ENCODE data around the gene WFDC10B. TPM values are rescaled to one million over a fixed set of nuclear protein-coding genes. Genes with fewer than 3 reads are reported as not detected.

WFDC10B gene
- total RNA-seq, 1 experiment from 2014 or later, result not detected

DNA sequence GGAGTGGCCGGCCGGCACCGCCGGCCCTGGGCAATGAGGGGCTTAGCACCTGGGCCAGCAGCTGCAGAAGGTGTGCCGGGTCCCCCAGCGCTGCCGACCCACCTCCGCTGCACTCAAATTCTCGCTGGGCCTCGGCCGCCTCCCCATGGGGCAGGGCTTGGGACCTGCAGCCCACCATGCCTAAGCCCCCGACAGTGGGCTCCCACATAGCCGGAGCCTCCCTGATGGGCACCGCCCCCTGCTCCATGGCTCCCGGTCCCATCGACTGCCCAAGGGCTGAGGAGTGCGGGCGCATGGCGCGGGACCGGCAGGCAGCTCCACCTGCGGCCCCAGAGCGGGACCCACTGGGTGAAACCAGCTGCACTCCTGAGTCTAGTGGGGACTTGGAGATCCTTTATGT is 31.2 kb upstream of the WFDC10B start:
- Histone ChIP-seq H3K27ac (ENCODE audit: low read depth, low read length) (no peak overlapping the region), H3K36me3 (ENCODE audit: control insufficient read depth in 1 of 2, insufficient read depth in 2 of 2, low read length in 2 of 2) (no peaks in the 10 kb centered on the region), H3K9ac (ENCODE audit: low read length) (no peak overlapping the region), H4K20me1 (ENCODE audit: insufficient read depth) (no peaks in the 10 kb centered on the region), H3K4me2 (ENCODE audit: low read length) (no peak overlapping the region), H3K27me3 (ENCODE audit: insufficient read depth, low read length) (no peaks in the 10 kb centered on the region), H2AFZ (ENCODE audit: low read depth, low read length, poor library complexity, severe bottlenecking) (no peak overlapping the region), H3K4me3 (replicated peaks in 1 of 2; ENCODE audit: low read depth in 1 of 2, low read length in 2 of 2) (no peak overlapping the region), H3K4me1 (ENCODE audit: control insufficient read depth in 1 of 2, insufficient read depth in 2 of 2, low read length in 2 of 2) (no peaks in the 10 kb centered on the region), H3K9me3 (ENCODE audit: control insufficient read depth in 1 of 2, insufficient read depth in 1 of 2, low read depth in 1 of 2, low read length in 2 of 2) (0 out of 4 replicates have a peak, but pooled peaks cover 0 to 4% of the 10 kb centered on the region in 2 experiments), H3K79me2 (ENCODE audit: insufficient read depth, low read length) (no peaks in the 10 kb centered on the region), H3K9me2 (ENCODE audit: insufficient read depth) (no peaks in the 10 kb centered on the region)
- ChIA-PET RAD21 (ENCODE audit: low non-redundant PET in 1 of 2, low total read pairs in 2 of 2, uncharacterized antibody in 2 of 2, unreplicated experiment in 2 of 2) (no interaction called here), POLR2A (no interaction called here), CTCF (no interaction called here)
- BruUV-seq (replicated peaks), result no TSS peak
- intact Hi-C loops (cut with micrococcal nuclease), result no loop called here
- no peak for ATAC-seq
- TF ChIP-seq ELF1 (IDR thresholded peaks at IDR 0.05; ENCODE audit: borderline replicate concordance, low read depth), result no peak
- no peak for TF ChIP-seq EGR1 (IDR thresholded peaks at IDR 0.05; ENCODE audit: low read depth)
- no peak for TF ChIP-seq SRF (IDR thresholded peaks at IDR 0.05; ENCODE audit: low read depth)
- TF ChIP-seq, protein P1, sequence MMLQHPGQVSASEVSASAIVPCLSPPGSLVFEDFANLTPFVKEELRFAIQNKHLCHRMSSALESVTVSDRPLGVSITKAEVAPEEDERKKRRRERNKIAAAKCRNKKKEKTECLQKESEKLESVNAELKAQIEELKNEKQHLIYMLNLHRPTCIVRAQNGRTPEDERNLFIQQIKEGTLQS (IDR thresholded peaks at IDR 0.05), result no peak
- TF ChIP-seq EZH2 (IDR thresholded peaks at IDR 0.05), result no peak
- TF ChIP-seq YY1 (IDR thresholded peaks at IDR 0.05; ENCODE audit: extremely low read depth, insufficient replicate concordance, low read depth, low read length), result no peak
- no peak for TF ChIP-seq ZFX (IDR thresholded peaks at IDR 0.05)
- TF ChIP-seq CTCF (IDR thresholded peaks at IDR 0.05 in 2 of 3, conservative IDR thresholded peaks at IDR 0.05 in 1 of 3; ENCODE audit: borderline replicate concordance in 1 of 3, insufficient read depth in 1 of 3, low read depth in 2 of 3, low read length in 2 of 3), result no peak
- TF ChIP-seq TCF7L2 (IDR thresholded peaks at IDR 0.05; ENCODE audit: borderline replicate concordance, extremely low read depth, insufficient read depth, insufficient read length), result no peak
- no peak for DNase-seq (ENCODE audit: low read depth, low spot score)
